K562 (cell line): ENCODE measurements around the gene GP1BB. TPM values are rescaled to one million over a fixed set of nuclear protein-coding genes. Genes with fewer than 3 reads are reported as not detected.
A peak's percentile ranks its signal among the peaks of the same experiment; 100 is the strongest.

Experiments
- CHD4 ChIP-seq: fragments of 200-600 bp; sonication (generic); IDR thresholded peaks from 3 replicates; pipeline ENCODE4 v1.6.1; 2012; ENCODE audit warnings: low read depth, mild to moderate bottlenecking, mixed read lengths, low read length, inconsistent platforms; ENCODE audit not compliant: insufficient read depth, insufficient replicate concordance, poor library complexity, severe bottlenecking
- CSDE1 ChIP-seq, 2 experiments: fragments of 450-650 bp; IDR thresholded peaks; 2 replicates each; pipeline ENCODE4 v1.6.1; 2016; ENCODE audit warnings: mild to moderate bottlenecking in 1 of 2
- DNMT1 ChIP-seq: fragments of 450-650 bp; IDR thresholded peaks from 2 replicates; pipeline ENCODE4 v1.6.1; 2016; ENCODE audit warnings: antibody characterized with exemption, mild to moderate bottlenecking
- FOXA1 ChIP-seq: fragments of 450-650 bp; IDR thresholded peaks from 2 replicates; pipeline ENCODE4 v1.6.1; 2016; ENCODE audit warnings: mild to moderate bottlenecking, borderline replicate concordance
- HOXB6 ChIP-seq: fragments of 250-450 bp; sonication (Bioruptor Pico); IDR thresholded peaks from 2 replicates; pipeline ENCODE4 v1.5.1; 2022; ENCODE audit warnings: mild to moderate bottlenecking, borderline replicate concordance
- MYC ChIP-seq, 2 experiments: fragments of 250-450 bp in 1 of 2; sonication (Bioruptor Pico) in 1 of 2; IDR thresholded peaks; 2 replicates each; pipeline versions ENCODE4 v1.5.1 to v1.6.1; 2012 to 2021; ENCODE audit warnings: low read depth in 2 of 2, borderline replicate concordance in 1 of 2, improper control_type of control experiment in 1 of 2, low read length in 1 of 2, mild to moderate bottlenecking in 1 of 2, moderate library complexity in 1 of 2
- NCOA4 ChIP-seq: fragments of 450-650 bp; IDR thresholded peaks from 2 replicates; pipeline ENCODE4 v1.6.1; 2018; ENCODE audit warnings: mild to moderate bottlenecking; ENCODE audit not compliant: partially characterized antibody
- SREBF1 ChIP-seq: fragments of 150-350 bp; IDR thresholded peaks from 2 replicates; pipeline ENCODE4 v1.6.1; 2014; ENCODE audit warnings: antibody characterized with exemption, low read depth, low read length, borderline replicate concordance
- TCF7L2 ChIP-seq: fragments of 150-350 bp; IDR thresholded peaks from 2 replicates; pipeline ENCODE4 v1.6.1; 2016; ENCODE audit warnings: low read depth, mild to moderate bottlenecking, low read length, moderate library complexity
- TRIM28 ChIP-seq: fragments of 450-650 bp; IDR thresholded peaks from 2 replicates; pipeline ENCODE4 v1.6.1; 2017
- polyA plus RNA-seq, 8 experiments: library from polyadenylated mRNA; depleted of rRNA in 4 of 8; stranded (reverse) in 5 of 8; unstranded in 3 of 8; fragments of >200 nt; fragmentation: Nextera tagmentation in 2 of 8; fragmentation: Illumina TruSeq in 1 of 8; extraction: Ambion mirVana in 2 of 8; extraction: Trizol in 1 of 8; gene quantifications; 2 replicates each; pipeline versions ENCODE4 v1.2.1 to v1.2.3, GENCODE V29; 2011 to 2014; ENCODE audit warnings: inconsistent platforms in 1 of 8, missing spikeins in 1 of 8
- total RNA-seq, 7 experiments: library from RNA; depleted of rRNA in 6 of 7; stranded (reverse); fragments of >200 nt in 6 of 7; fragmentation: Illumina TruSeq in 2 of 7; extraction: Trizol in 2 of 7; gene quantifications; 2 replicates each; pipeline versions ENCODE4 v1.2.1 to v1.2.3, GENCODE V29; 2011 to 2021; ENCODE audit warnings: low replicate concordance in 1 of 7
- TF ChIP-seq, protein P1 (sequence below): fragments of 450-650 bp; IDR thresholded peaks from 2 replicates; pipeline ENCODE4 v1.6.1; 2016; ENCODE audit warnings: low read depth
- TF ChIP-seq, protein P2 (sequence below): fragments of 450-650 bp; IDR thresholded peaks from 2 replicates; pipeline ENCODE4 v1.6.1; 2016; ENCODE audit warnings: borderline replicate concordance
- TF ChIP-seq, protein P3 (sequence below): fragments of 450-650 bp; formaldehyde crosslinking; IDR thresholded peaks from 2 replicates; pipeline ENCODE4 v1.4.0; 2022; ENCODE audit warnings: mild to moderate bottlenecking, moderate library complexity

GP1BB gene
- total and polyA plus RNA-seq, 9 of the 15 experiments (the other 6 are each of a cell fraction or from before 2014, with no cell fraction given), result 0.69 to 162 (median 2.8) TPM

DNA sequence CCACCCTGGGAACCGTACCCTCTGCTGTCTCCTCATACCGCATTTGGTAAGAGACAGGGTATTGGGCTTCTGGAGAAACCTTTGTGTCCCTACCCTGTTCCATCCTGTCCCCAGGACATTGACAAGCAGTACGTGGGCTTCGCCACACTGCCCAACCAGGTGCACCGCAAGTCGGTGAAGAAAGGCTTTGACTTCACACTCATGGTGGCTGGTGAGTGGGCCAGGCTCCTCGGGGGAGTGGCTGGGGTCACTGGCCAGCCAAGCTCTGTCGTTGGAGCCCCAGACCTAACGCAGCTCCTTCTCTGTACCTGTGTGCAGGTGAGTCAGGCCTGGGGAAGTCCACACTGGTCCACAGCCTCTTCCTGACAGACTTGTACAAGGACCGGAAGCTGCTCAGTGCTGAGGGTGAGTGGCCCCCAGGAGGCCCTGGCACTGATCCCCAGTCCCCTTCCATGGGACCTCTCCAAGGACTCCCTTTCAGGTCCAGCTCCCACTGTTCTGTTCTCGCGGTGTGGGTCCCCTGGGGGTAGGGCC lies 3.8 kb upstream of the GP1BB start (continued):
- TF ChIP-seq, protein P1, sequence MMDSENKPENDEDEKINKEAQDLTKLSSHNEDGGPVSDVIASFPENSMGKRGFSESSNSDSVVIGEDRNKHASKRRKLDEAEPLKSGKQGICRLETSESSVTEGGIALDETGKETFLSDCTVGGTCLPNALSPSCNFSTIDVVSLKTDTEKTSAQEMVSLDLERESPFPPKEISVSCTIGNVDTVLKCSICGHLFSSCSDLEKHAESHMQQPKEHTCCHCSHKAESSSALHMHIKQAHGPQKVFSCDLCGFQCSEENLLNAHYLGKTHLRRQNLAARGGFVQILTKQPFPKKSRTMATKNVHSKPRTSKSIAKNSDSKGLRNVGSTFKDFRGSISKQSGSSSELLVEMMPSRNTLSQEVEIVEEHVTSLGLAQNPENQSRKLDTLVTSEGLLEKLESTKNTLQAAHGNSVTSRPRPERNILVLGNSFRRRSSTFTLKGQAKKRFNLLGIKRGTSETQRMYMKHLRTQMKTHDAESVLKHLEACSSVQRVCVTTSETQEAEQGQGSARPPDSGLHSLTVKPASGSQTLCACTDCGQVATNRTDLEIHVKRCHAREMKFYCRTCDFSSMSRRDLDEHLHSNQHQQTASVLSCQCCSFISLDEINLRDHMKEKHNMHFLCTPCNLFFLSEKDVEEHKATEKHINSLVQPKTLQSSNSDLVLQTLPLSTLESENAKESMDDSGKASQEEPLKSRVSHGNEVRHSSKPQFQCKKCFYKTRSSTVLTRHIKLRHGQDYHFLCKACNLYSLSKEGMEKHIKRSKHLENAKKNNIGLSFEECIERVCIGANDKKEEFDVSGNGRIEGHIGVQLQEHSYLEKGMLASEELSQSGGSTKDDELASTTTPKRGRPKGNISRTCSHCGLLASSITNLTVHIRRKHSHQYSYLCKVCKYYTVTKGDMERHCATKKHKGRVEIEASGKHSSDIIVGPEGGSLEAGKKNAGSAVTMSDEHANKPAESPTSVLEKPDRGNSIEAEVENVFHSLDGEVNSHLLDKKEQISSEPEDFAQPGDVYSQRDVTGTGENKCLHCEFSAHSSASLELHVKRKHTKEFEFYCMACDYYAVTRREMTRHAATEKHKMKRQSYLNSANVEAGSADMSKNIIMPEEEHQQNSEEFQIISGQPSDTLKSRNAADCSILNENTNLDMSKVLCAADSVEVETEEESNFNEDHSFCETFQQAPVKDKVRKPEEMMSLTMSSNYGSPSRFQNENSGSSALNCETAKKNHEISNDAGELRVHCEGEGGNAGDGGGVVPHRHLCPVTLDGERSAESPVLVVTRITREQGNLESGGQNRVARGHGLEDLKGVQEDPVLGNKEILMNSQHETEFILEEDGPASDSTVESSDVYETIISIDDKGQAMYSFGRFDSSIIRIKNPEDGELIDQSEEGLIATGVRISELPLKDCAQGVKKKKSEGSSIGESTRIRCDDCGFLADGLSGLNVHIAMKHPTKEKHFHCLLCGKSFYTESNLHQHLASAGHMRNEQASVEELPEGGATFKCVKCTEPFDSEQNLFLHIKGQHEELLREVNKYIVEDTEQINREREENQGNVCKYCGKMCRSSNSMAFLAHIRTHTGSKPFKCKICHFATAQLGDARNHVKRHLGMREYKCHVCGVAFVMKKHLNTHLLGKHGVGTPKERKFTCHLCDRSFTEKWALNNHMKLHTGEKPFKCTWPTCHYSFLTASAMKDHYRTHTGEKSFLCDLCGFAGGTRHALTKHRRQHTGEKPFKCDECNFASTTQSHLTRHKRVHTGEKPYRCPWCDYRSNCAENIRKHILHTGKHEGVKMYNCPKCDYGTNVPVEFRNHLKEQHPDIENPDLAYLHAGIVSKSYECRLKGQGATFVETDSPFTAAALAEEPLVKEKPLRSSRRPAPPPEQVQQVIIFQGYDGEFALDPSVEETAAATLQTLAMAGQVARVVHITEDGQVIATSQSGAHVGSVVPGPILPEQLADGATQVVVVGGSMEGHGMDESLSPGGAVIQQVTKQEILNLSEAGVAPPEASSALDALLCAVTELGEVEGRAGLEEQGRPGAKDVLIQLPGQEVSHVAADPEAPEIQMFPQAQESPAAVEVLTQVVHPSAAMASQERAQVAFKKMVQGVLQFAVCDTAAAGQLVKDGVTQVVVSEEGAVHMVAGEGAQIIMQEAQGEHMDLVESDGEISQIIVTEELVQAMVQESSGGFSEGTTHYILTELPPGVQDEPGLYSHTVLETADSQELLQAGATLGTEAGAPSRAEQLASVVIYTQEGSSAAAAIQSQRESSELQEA, result 0 out of 2 replicates have a peak, but pooled peaks have one; percentile 36
- TF ChIP-seq TRIM28 (0 out of 2 replicates have a peak, but pooled peaks have one; percentile 13), FOXA1 (no peak), TCF7L2 (0 out of 2 replicates have a peak, but pooled peaks have one; percentile 3), NCOA4 (no peak), HOXB6 (no peak), CSDE1 (IDR thresholded peaks at IDR 0.05) (peak in 1 of 2 experiments; percentile 66; a peak in 1 of 4 replicates), CHD4 (peak; percentile 15), SREBF1 (0 out of 2 replicates have a peak, but pooled peaks have one; percentile 55), DNMT1 (0 out of 2 replicates have a peak, but pooled peaks have one; percentile 57), MYC (IDR thresholded peaks at IDR 0.05; ENCODE audit: low read depth, low read length) (no peak), MYC (CRISPR knock-in tag; IDR thresholded peaks at IDR 0.05; ENCODE audit: borderline replicate concordance, low read depth) (peak; percentile 34; the same call in 1 of the 2 replicates)
- TF ChIP-seq, protein P2, sequence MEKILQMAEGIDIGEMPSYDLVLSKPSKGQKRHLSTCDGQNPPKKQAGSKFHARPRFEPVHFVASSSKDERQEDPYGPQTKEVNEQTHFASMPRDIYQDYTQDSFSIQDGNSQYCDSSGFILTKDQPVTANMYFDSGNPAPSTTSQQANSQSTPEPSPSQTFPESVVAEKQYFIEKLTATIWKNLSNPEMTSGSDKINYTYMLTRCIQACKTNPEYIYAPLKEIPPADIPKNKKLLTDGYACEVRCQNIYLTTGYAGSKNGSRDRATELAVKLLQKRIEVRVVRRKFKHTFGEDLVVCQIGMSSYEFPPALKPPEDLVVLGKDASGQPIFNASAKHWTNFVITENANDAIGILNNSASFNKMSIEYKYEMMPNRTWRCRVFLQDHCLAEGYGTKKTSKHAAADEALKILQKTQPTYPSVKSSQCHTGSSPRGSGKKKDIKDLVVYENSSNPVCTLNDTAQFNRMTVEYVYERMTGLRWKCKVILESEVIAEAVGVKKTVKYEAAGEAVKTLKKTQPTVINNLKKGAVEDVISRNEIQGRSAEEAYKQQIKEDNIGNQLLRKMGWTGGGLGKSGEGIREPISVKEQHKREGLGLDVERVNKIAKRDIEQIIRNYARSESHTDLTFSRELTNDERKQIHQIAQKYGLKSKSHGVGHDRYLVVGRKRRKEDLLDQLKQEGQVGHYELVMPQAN, result peak; percentile 65; the same call in 1 of the 2 replicates
- TF ChIP-seq, protein P3, sequence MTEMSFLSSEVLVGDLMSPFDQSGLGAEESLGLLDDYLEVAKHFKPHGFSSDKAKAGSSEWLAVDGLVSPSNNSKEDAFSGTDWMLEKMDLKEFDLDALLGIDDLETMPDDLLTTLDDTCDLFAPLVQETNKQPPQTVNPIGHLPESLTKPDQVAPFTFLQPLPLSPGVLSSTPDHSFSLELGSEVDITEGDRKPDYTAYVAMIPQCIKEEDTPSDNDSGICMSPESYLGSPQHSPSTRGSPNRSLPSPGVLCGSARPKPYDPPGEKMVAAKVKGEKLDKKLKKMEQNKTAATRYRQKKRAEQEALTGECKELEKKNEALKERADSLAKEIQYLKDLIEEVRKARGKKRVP (CRISPR knock-in tag), result no peak
